Nephron (organoid): ENCODE measurements around the gene KCNQ1.

ENCODE experiments used
- H3K27ac Mint-ChIP-seq, 3 experiments: 2 replicates each; pipeline ENCODE4 v1.8.0; 2020; ENCODE audit warnings: mixed read lengths in 3 of 3, mild to moderate bottlenecking in 2 of 3, moderate library complexity in 1 of 3
- H3K27me3 Mint-ChIP-seq: 2 replicates; pipeline ENCODE4 v1.8.0; 2021; ENCODE audit warnings: low read depth, mild to moderate bottlenecking, moderate library complexity, mixed read lengths
- H3K36me3 Mint-ChIP-seq: 2 replicates; pipeline ENCODE4 v1.8.0; 2020; ENCODE audit warnings: low read depth, mixed read lengths
- H3K4me1 Mint-ChIP-seq: 2 replicates; pipeline ENCODE4 v1.8.0; 2020; ENCODE audit warnings: mixed read lengths
- H3K4me3 Mint-ChIP-seq, 3 experiments: 2 replicates each; pipeline ENCODE4 v1.8.0; 2020; ENCODE audit warnings: mild to moderate bottlenecking in 3 of 3, mixed read lengths in 3 of 3, moderate library complexity in 2 of 3
- H3K9me3 Mint-ChIP-seq: 2 replicates; pipeline ENCODE4 v1.8.0; 2020; ENCODE audit warnings: mixed read lengths
- CTCF ChIP-seq, 3 experiments: fragments of 200-600 bp; sonication (generic); IDR thresholded peaks; one replicate each; pipeline ENCODE4 v1.5.0; 2021; ENCODE audit warnings: antibody characterized with exemption in 3 of 3; ENCODE audit not compliant: unreplicated experiment in 3 of 3

Gene KCNQ1

GRCh38 chr11:2595204-2595603 is 150.4 kb downstream of the KCNQ1 start:
- peaks cover 51% of the 10 kb centered on the region for H3K9me3 Mint-ChIP-seq
- H3K27ac Mint-ChIP-seq: no peak overlapping the region
- peaks cover 11% of the 10 kb centered on the region for H3K27me3 Mint-ChIP-seq
- H3K4me3 Mint-ChIP-seq: no peak overlapping the region
- peaks cover 36% of the 10 kb centered on the region for H3K36me3 Mint-ChIP-seq
- H3K4me1 Mint-ChIP-seq: no peaks in the 10 kb centered on the region
- no peak for TF ChIP-seq CTCF (IDR thresholded peaks at IDR 0.05; ENCODE audit: unreplicated experiment in 3 of 3)

GRCh38 chr11:2599561-2600189 is 154.9 kb downstream of the KCNQ1 start:
- H3K27ac Mint-ChIP-seq: no peak overlapping the region
- no peak for TF ChIP-seq CTCF (IDR thresholded peaks at IDR 0.05; ENCODE audit: unreplicated experiment in 3 of 3)
- H3K4me1 Mint-ChIP-seq: no peaks in the 10 kb centered on the region
- no peaks in the 10 kb centered on the region for H3K27me3 Mint-ChIP-seq
- peaks cover 41% of the 10 kb centered on the region for H3K36me3 Mint-ChIP-seq
- no peak overlapping the region for H3K4me3 Mint-ChIP-seq
- H3K9me3 Mint-ChIP-seq: peaks cover 65% of the 10 kb centered on the region

GRCh38 chr11:2609345-2609744 is 164.5 kb downstream of the KCNQ1 start:
- Mint-ChIP-seq H3K27ac (no peak overlapping the region), H3K27me3 (peaks cover 5% of the 10 kb centered on the region), H3K4me1 (no peaks in the 10 kb centered on the region), H3K4me3 (no peak overlapping the region), H3K36me3 (peaks cover 70% of the 10 kb centered on the region), H3K9me3 (peaks cover 82% of the 10 kb centered on the region)
- no peak for TF ChIP-seq CTCF (IDR thresholded peaks at IDR 0.05; ENCODE audit: unreplicated experiment in 3 of 3)

- no peak overlapping the region for H3K4me3 Mint-ChIP-seq
These were observed 168.2 kb downstream of the KCNQ1 start for GRCh38 chr11:2612884-2613571.

GRCh38 chr11:2621894-2622293 is 177.1 kb downstream of the KCNQ1 start:
- Mint-ChIP-seq H3K4me3 (no peak overlapping the region), H3K27me3 (no peaks in the 10 kb centered on the region), H3K9me3 (peaks cover 81% of the 10 kb centered on the region), H3K36me3 (peaks cover 50% of the 10 kb centered on the region), H3K4me1 (no peaks in the 10 kb centered on the region), H3K27ac (no peak overlapping the region)
- no peak for TF ChIP-seq CTCF (IDR thresholded peaks at IDR 0.05; ENCODE audit: unreplicated experiment in 3 of 3)

More at GRCh38 chr11:2612884-2613571, 168.2 kb downstream of the KCNQ1 start:
- Mint-ChIP-seq H3K4me1 (no peaks in the 10 kb centered on the region), H3K36me3 (peaks cover 43% of the 10 kb centered on the region), H3K27ac (no peak overlapping the region), H3K27me3 (peaks cover 5% of the 10 kb centered on the region), H3K9me3 (peaks cover 86% of the 10 kb centered on the region)
- TF ChIP-seq CTCF (IDR thresholded peaks at IDR 0.05; ENCODE audit: unreplicated experiment in 3 of 3): no peak

GRCh38 chr11:2625183-2625582 is 180.4 kb downstream of the KCNQ1 start:
- peaks cover 78% of the 10 kb centered on the region for H3K9me3 Mint-ChIP-seq
- no peak overlapping the region for H3K4me3 Mint-ChIP-seq
- H3K4me1 Mint-ChIP-seq: no peaks in the 10 kb centered on the region
- no peak overlapping the region for H3K27ac Mint-ChIP-seq
- no peak for TF ChIP-seq CTCF (IDR thresholded peaks at IDR 0.05; ENCODE audit: unreplicated experiment in 3 of 3)
- H3K27me3 Mint-ChIP-seq: no peaks in the 10 kb centered on the region
- peaks cover 64% of the 10 kb centered on the region for H3K36me3 Mint-ChIP-seq
